ENCODE measurements around the gene RTKN2.

DNA sequence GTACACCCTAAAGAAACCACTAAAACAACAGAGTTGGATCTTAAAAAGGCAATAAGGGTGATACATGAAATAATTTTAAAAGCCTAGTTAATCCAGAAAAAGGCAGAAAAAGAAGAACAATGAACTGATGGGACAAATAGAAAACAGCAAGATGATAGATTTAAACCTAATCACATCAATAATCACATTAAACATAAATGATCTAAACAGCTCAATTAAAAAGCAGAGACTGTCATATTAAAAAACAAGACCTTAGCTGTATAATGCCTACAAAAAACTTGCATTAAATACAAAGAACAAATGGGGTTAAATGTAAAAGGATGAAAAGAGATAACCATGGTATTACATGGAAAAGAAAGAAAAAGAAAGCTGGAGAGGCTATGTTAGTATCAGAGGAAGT, 96.2 kb downstream of the RTKN2 start:
- TF ChIP-seq ATF3 (IDR thresholded peaks at IDR 0.05) (no peak), SP1 (IDR thresholded peaks at IDR 0.05) (no peak), GABPA (IDR thresholded peaks at IDR 0.05 in 1 of 2, conservative IDR thresholded peaks at IDR 0.05 in 1 of 2) (no peak), YY1 (IDR thresholded peaks at IDR 0.05) (no peak), JUND (IDR thresholded peaks at IDR 0.05) (no peak), RAD21 (IDR thresholded peaks at IDR 0.05) (no peak)
- TF ChIP-seq, protein P1, sequence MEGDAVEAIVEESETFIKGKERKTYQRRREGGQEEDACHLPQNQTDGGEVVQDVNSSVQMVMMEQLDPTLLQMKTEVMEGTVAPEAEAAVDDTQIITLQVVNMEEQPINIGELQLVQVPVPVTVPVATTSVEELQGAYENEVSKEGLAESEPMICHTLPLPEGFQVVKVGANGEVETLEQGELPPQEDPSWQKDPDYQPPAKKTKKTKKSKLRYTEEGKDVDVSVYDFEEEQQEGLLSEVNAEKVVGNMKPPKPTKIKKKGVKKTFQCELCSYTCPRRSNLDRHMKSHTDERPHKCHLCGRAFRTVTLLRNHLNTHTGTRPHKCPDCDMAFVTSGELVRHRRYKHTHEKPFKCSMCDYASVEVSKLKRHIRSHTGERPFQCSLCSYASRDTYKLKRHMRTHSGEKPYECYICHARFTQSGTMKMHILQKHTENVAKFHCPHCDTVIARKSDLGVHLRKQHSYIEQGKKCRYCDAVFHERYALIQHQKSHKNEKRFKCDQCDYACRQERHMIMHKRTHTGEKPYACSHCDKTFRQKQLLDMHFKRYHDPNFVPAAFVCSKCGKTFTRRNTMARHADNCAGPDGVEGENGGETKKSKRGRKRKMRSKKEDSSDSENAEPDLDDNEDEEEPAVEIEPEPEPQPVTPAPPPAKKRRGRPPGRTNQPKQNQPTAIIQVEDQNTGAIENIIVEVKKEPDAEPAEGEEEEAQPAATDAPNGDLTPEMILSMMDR (IDR thresholded peaks at IDR 0.05; ENCODE audit: low read depth, low read length, missing input control): no peak
- TF ChIP-seq, protein P2, sequence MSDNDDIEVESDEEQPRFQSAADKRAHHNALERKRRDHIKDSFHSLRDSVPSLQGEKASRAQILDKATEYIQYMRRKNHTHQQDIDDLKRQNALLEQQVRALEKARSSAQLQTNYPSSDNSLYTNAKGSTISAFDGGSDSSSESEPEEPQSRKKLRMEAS (IDR thresholded peaks at IDR 0.05): no peak

Data from liver (tissue), 3 donors.